Measurements from ENCODE around the gene GOLPH3. TPM values are rescaled to one million over a fixed set of nuclear protein-coding genes. Genes with fewer than 3 reads are reported as not detected.
A peak's percentile ranks its signal among the peaks of the same experiment; 100 is the strongest.

The GOLPH3 gene
- total and polyA plus RNA-seq, 2 of the 4 experiments (the other 2 are of a cell fraction): 38.2 to 41.3 TPM

DNA sequence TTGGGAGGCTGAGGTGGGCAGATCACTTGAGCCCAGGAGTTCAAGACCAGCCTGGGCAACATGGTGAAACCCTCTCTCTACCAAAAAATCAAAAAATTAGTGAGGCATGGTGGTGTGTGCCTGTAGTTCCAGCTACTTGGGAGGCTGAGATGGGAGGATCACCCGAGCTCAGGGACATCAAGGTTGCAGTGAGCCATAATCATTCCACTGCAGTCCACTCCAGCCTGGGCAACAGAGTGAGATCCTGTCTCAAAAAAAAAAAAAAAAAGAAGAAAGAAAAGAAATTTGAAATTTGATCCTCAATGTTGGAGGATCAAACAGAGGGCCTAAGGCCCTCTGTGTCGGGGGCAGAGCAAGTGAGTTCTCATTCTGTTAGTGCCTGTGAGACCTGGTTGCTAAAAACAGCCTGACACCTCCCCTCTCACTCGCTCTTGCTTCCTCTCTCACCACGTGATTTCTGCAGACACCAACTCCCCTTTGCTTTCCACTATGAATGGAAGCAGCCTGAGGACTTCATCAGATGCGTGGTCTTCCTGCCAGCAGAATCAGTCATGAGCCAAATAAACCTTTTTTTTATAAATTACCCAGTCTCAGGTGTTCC lies 8.4 kb upstream of the GOLPH3 start:
- Histone ChIP-seq H2BK120ac (ENCODE audit: low read depth, low read length) (no peak overlapping the region), H4K5ac (ENCODE audit: low read depth, low read length) (no peak overlapping the region), H3K9me1 (ENCODE audit: insufficient read depth, low read length) (no peaks in the 10 kb centered on the region), H3K4me3 (ENCODE audit: insufficient read depth, low read depth, low read length) (no peak overlapping the region), H3K79me1 (ENCODE audit: low read depth in 1 of 2, low read length in 2 of 2) (no peaks in the 10 kb centered on the region), H4K8ac (ENCODE audit: low read depth in 2 of 2, low read length in 2 of 2) (no peak overlapping the region), H3K14ac (replicated peaks; ENCODE audit: low read depth, low read length) (no peak overlapping the region), H2BK5ac (ENCODE audit: low read depth, low read length, poor library complexity, severe bottlenecking) (no peak overlapping the region), H4K20me1 (ENCODE audit: insufficient read depth, low read length) (no peaks in the 10 kb centered on the region), H2BK20ac (ENCODE audit: low read depth, low read length) (no peak overlapping the region), H3K18ac (ENCODE audit: low read depth, low read length) (no peak overlapping the region), H3K4me2 (ENCODE audit: low read depth, low read length) (no peak overlapping the region), H3K56ac (ENCODE audit: extremely low read depth, insufficient read depth, low read length) (no peak overlapping the region), H3K4ac (ENCODE audit: low read depth, low read length) (no peak overlapping the region), H2AK9ac (replicated peaks; ENCODE audit: low read depth, low read length, poor library complexity) (no peak overlapping the region), H3K23ac (ENCODE audit: low read depth, low read length) (no peak overlapping the region), H3K27me3 (ENCODE audit: control insufficient read depth, insufficient read depth, low read length) (no peaks in the 10 kb centered on the region), H3K36me3 (ENCODE audit: control insufficient read depth, insufficient read depth, low read length) (no peaks in the 10 kb centered on the region), H3K9ac (ENCODE audit: low read depth, low read length) (no peak overlapping the region), H2AFZ (replicated peaks; ENCODE audit: low read length, poor library complexity) (peak overlapping the region; percentile 8), H3K4me1 (ENCODE audit: control insufficient read depth, insufficient read depth, low read length) (no peaks in the 10 kb centered on the region), H2BK15ac (ENCODE audit: low read depth, low read length) (no peak overlapping the region), H3K27ac (ENCODE audit: insufficient read depth, low read length) (no peak overlapping the region), H4K91ac (ENCODE audit: insufficient read depth, low read depth, low read length) (no peak overlapping the region), H2AK5ac (ENCODE audit: low read depth, low read length) (no peak overlapping the region), H3K9me3 (ENCODE audit: control insufficient read depth, insufficient read depth, low read length) (no peaks in the 10 kb centered on the region; the same call in 1 of the 2 replicates)
- no TSS peak for BruUV-seq (replicated peaks)
- CTCF ChIA-PET: no interaction called here
- DNase-seq (no peak), ATAC-seq (ENCODE audit: low read depth) (no peak)
- dilution Hi-C loops (cut with HindIII; ENCODE audit: low sequenced_read_pairs, unreplicated experiment) (no loop called here), in situ Hi-C loops (cut with MboI; ENCODE audit: low sequenced_read_pairs) (no loop called here), intact Hi-C loops (cut with micrococcal nuclease) (no loop called here)
- TF ChIP-seq MAFK (IDR thresholded peaks at IDR 0.05; ENCODE audit: low read depth, low read length) (no peak), RCOR1 (IDR thresholded peaks at IDR 0.05; ENCODE audit: insufficient replicate concordance, low read length) (no peak), CHD1 (IDR thresholded peaks at IDR 0.05; ENCODE audit: low read depth, low read length) (no peak), MAZ (IDR thresholded peaks at IDR 0.05; ENCODE audit: borderline replicate concordance, low read depth, low read length) (no peak), FOS (IDR thresholded peaks at IDR 0.05; ENCODE audit: low read depth, low read length) (no peak), POLR2A (IDR thresholded peaks at IDR 0.05; ENCODE audit: low read depth, low read length) (no peak), SMC3 (IDR thresholded peaks at IDR 0.05; ENCODE audit: low read depth, low read length) (no peak)
- POLR2A ChIA-PET (ENCODE audit: unreplicated experiment): no interaction called here
- WGBS, 2 experiments (ENCODE audit: extremely low coverage in 2 of 2, insufficient read length in 1 of 2): 83% methylated on average over 2 of the region's 5 CpGs; no CpG with 5 or more reads in 1 of the 2 experiments

All from IMR-90 (cell line).